Measurements from ENCODE around the gene YY2.
"Not testable (repeated sequence)": the region's sequence is repeated elsewhere in the genome, so short reads cannot be mapped to it uniquely, and the experiment has no call there.

YY2 gene

DNA sequence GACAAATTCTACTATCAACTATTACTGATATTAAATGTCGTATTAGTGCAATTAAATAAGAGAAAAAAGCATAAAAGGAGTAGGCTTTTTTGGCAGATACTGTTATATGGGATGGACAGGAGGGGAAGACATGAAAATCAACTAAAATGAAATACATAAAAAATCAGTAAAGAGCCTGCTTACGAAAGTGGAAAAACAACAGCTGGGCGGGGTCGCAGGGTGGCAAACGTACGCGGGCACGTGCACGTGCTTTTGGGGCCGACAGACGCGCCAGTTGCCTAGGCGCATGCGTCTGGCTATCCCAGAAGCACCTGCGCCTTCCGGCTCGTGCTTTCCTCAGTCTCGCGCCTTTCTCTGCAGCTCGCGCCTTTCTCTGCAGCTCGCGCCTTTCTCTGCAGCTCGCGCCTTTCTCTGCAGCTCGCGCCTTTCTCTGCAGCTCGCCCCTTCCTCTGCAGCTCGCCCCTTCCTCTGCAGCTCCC, at the start of gene YY2:
YY2 (plus strand) TSS at position 51 of the 479 bp plus-strand sequence. CDS start 498 bp downstream, outside the sequence.
- DNase-seq, result no peak

DNA sequence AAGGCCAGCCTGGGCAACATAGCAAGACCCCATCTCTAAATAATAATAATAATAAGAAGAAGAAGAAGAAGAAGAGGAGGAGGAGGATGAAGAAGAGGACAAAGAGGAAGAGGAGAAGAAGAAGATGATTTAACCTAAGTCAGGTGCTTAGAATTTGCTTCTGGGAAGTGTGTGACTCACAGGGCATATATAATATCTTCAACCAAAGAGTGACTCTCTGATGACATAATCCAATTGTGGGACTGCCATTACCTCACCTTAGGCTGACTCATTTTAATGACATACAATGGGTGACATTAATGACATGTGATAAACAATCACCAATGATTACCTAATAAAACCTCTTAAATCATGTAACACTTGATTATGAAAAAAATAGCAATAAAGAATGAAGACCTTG, 49.1 kb upstream of the YY2 start:
- DNase-seq, result no peak

DNA sequence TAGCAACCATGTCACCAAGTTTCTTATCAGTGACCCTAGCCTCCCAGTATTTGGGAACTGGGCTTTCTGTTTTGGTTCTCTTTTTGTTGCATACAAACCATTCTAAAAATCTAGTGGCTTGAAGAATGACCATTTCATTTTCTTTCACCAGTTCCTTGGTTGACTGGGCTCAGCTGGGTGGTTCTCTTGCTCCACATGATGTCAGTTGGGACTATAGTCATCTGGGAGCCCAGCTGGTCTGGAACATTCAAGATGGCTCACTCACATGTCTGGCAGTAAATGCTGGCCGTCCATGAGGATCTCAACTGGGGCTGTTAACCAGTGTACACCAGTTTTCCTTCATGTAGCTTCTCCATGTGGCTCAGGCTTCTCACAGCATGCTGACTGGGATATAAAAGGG, 44.0 kb upstream of the YY2 start:
- no peak for DNase-seq

DNA sequence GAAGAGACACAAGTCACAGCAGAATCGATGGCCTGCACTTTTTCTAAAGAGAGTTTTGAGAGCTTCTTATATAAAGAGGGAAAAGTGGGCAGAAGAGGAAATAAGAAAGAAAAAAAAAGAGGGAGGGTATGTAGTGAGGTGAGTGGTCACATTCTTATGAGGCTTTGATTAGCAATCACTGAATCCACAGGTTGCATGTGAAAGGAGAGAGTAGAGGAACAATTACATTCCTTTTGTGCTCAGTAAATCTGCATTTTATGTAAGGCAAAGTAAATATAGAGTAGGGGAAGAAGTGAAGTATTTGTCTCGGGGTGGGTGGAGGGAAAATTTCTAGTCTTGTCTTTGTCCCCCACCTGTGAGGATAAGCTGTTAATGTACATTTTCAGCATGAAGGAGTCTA, 43.2 kb upstream of the YY2 start:
- DNase-seq, result no peak

DNA sequence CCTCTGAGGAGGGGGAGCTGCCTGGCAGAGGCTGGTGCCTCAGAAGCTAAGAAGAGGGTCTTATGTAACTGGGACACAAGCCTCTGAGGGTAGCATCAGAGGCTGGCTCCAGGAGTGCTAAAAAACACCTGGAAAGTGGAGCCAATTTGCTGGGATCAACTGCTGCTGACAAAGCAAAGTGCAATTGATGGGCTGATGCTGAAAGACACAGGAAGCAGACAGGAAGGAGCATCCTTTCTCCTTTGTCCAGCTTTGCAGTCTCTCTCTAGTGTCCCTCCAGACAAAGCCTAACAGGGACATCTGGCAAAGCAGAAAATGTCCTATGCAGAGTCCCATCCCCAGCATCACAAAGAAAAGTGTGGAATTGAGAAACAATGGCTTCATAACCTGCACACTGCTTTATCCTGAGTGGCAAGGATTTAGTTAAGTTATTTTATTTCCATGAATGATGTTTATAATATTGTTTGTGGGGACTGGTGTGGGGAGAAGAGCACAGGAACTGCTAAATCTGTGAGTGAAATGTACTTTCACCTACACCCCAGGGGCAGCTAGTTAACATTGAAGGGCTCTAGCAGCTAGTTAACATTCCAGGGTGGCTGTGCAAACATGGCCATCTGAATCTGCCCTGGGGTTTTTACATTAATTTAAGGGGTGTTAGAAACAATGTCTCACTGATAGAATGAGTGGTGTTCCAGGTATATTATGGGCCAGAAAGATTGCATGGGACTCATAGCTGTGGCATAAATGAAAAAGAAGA, 42.0 kb upstream of the YY2 start:
- DNase-seq, result no peak

DNA sequence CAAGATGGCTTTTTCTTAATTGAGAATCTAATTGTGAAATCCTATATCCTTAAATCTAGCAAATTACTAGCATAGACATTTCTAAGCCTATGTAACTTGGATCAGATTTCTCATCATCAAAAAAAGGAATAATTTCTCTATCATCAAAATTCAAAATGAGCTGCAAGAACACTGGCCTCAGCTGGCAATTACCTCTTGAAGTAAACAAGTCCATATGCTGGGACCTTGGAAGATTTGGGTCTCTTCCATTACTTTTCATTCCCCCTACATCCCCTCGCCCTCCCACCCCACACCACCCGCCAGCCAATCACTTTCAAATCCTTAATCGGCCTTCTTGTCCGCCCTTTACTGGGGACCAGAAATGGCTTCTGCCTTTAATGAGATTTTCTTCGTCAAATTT, 39.7 kb upstream of the YY2 start:
- DNase-seq, result no peak

DNA sequence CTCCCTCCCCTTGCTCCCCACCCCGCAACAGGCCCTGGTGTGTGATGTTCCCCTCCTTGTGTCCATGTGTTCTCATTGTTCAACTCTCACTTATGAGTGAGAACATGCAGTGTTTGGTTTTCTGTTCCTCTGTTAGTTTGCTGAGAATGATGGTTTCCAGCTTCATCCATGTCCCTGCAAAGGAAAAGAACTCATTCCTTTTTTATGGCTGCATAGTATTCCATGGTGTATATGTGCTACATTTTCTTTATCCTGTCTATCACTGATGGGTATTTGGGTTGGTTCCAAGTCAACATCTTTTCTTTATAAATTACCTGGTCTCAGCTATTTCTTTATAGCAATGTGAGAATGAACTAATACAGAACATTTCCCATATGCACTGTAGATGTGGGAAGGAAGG, 35.6 kb upstream of the YY2 start:
- not testable (repeated sequence) for DNase-seq

DNA sequence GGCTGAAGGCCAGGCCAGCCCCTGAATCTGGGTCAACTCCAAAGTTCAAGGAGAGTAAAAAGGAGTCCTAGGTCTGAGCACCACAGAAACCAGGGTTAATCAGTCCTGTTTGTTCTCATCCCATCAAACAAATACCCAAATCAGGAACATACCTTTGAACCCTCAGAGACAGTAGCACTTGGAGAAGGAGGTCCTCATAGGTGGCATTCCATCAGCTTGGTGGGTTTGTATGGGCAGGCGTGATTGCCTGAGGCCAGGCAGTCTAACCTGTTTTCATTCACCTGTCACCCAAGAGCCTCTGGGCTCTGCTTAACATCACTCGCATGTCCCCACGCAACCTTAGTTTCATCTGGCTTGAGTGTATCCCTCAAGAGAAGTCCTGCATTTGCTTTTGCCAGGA, 33.9 kb upstream of the YY2 start:
- no peak for DNase-seq

DNA sequence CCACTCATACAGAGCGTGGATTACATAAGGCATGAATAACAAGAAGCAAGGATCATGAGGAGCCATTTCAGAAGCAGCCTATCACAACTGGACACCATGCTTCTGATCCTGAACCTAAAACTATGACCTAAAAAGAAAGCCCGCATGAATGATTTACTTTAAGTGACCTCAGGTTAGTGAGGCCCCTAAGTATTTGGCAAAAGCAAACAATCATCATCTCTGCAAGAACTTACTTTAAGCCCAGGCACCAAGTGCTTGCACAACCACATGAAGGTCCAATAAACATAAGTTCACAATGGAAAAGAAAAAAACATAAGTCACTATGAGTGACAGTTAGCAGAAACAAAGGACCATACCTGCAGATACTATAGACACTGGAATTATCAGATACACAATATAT, 24.3 kb upstream of the YY2 start:
- no peak for DNase-seq

DNA sequence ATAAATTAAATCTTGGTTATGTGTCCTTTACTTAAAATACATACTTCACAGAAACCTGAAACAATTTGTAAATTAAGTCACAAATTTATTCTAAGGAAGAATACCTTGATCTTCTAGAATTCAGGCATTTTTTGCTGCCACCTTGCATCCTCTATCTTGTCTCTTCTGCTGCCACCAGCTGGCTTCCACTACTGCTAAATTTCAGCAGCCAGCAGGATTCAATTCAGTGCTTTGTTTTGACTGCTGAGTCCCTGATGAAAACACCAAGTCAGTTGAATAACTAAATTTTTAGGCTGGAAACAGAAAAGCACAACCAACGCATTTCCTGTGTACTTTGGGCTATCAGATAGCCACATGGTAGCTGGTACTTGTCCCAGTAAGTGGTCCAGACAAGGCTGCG, 18.7 kb upstream of the YY2 start:
- DNase-seq, result no peak

DNA sequence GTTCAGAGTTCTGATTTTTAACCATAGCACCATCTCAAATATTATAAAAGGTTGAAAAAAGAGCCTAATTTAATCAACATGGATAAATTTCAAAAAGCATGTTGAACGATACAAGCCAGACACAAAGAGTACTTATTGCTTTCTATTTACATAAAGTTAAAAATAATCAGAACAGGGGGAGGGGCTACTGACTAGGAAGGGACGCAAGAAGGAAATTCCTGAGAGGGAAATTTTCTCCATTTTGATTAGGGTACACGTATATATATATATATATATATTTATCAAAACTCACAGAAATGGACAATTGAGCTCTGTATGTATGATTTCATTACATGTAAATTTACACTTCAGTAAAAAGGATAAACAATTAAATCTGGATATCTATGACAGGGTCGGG, 16.9 kb upstream of the YY2 start:
- DNase-seq, result peak; percentile 14

DNA sequence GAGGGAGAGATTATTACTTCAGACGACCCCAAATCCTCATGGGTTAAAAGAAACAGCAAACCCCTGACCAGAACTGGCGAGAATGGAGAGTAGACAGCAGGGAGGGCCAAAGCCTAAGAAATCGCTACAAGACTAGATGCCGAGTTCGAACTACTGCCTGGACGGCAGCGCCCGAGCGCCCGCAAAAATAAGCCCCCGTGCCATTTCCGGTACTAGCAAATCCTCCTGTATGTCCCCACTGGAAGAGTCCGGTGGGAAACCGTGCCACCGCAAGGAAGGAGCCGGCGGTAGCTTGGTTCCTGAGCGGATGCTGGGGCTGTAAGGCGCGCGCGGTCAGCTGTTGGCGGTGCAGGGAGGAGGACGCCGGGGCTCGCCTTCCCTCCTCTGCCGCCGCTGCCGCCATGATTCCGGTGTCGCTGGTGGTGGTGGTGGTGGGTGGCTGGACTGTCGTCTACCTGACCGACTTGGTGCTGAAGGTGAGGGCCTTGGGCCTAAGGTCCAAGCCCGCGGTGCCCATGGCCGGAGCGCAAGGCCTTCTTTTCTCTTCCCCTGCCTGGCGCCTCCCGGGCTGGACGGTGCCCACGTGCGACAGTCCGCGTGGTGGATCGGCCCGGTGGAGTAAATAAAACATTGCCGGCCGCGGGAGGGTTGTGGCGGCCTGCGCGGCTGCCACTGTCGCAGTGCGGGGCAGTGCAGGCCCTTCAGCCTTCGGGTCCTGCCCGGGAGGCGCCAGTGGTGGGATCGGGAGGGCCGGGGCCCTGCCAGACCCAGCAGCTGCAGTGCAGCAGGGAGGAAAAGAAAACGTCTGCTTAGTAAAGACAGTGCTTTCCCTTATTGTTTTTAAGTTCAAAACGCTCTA, 16.2 kb upstream of the YY2 start, which contains the start of gene MBTPS2:
MBTPS2 (plus strand) TSS at position 284 of the 859 bp plus-strand sequence; CDS start at position 402, 118 bp downstream.
- peak; percentile 86 for DNase-seq

DNA sequence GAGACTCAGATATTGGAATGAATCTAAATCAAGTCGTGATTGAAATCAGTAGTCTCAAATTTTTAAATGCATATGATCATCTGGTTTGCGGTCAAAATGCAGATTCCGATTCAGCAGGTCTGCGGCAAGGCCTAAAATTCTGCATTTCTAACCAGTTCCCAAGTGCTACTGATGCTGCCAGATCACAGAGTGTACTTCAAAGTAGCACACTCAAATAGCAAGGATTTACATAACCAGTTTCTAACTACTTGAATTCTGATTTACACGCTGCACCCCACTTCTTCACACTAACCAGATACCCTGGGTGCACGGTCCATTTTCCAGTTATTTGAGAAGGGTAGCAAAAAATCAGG, 15.6 kb upstream of the YY2 start:
- peak; percentile 1 for DNase-seq

DNA sequence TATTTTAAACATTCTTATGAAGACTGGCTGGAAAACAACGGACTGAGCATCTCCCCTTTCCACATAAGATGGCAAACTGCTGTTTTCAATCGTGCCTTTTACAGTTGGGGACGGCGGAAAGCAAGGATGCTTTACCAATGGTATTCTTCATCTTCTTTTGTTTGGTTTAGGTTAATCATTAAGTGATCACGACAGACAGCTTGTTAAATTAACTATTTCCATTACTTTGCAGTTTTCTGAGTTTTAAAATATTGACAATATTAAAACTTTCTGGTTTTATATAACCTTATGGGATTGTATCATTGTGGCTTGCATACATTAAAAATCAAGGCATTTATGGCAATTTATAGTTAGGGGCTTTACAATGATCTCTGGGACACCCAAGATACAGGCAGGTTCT, 12.6 kb upstream of the YY2 start:
- DNase-seq, result no peak

DNA sequence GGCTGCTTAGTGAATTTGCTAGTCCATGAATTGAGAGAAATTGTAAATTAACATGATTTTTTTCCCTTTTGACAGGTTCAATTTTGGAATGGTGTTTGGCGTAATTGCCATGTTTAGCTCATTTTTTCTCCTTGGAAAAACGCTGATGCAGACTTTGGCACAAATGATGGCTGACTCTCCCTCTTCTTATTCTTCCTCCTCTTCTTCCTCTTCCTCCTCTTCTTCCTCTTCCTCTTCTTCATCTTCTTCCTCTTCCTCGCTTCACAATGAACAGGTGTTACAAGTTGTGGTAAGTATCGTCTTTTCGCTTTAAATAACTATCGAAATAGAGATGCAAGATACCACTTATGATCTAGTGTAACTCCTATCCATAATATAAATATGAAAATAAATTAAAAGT, 10.7 kb upstream of the YY2 start:
- no peak for DNase-seq

DNA sequence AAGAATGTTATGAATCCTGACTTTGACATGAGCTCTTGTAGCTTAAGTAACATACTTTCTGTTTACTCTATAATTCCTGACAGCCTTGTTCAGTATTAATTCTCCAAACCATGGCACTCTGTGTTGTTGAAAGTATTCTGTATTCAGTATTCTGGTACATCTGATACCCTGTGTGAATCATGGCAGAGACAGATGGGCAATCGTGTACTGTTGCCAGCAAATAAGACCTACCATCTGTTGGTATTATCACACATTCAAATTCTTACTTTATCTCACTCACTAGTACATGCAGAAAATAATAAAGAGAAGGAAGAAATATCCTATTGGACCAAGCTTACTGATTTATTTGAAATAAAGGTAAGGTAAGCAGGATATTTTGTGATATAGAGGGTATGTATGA, 8.4 kb upstream of the YY2 start:
- DNase-seq, result no peak

DNA sequence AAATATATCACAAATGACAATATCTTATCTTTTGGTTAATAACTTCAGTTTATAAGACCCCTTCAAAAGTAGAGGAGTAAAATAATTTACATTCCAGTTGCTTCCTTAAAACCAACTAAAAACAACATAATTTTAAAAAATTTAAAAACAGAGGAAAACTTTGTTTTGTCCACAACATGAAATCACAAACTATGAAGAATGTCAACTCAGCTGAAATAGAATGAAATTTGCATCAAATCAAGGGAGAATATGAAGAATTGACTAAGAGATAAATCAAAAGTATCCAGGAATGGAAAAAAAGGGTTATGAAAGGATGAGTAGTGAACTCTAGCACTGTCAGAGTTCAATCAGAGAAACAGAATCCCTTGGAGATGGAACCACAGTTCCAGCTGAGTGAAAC, 2.2 kb upstream of the YY2 start:
- DNase-seq, result no peak

DNA sequence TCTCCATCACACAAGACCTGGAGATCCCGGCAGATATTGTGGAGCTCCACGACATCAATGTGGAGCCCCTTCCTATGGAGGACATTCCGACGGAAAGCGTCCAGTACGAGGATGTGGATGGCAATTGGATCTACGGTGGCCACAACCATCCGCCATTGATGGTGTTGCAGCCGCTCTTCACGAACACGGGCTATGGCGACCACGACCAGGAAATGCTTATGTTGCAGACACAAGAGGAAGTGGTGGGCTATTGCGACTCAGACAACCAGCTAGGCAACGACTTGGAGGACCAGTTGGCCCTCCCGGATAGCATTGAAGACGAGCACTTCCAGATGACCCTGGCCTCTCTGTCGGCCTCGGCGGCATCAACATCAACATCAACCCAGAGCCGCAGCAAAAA, 717 bp downstream of the YY2 start:
- no peak for DNase-seq

DNA sequence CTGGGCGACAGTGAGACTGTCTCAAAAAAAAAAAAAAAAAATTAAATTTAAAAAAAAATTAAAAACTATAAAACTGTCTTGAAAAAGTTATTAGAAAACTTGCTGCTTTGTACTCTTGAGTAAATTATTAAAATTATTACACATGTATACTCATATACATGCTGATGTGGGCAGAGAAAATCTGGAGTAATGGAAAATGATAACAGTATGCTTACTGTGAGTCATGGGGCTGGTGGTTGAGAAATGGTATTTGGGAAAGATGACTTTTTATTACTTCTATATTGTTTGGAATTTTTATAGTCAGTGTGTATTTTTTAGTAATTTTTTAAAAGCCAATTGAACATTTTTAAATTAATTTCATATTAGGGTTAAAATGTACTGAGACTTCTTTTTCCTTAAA, 7.5 kb downstream of the YY2 start:
- peak; percentile 17 for DNase-seq

DNA sequence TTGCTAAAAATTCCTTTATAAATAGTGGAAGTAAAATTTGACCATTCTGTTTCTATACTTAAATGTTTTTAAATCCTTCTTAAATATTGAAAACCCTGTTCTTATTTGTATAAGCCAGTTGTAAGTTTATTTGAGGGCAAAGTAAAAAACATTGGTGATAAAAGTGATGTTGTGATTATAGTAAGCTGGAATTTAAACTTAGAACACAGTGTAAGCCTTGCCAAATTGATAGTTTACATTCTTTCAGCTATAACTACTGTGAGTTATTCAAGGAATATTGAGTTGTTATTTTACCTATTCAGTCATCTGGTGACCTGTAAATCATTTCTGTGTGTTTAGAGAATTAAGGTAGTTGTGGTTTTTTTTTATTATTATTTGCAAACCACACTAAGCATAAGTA, 9.6 kb downstream of the YY2 start:
- no peak for DNase-seq

DNA sequence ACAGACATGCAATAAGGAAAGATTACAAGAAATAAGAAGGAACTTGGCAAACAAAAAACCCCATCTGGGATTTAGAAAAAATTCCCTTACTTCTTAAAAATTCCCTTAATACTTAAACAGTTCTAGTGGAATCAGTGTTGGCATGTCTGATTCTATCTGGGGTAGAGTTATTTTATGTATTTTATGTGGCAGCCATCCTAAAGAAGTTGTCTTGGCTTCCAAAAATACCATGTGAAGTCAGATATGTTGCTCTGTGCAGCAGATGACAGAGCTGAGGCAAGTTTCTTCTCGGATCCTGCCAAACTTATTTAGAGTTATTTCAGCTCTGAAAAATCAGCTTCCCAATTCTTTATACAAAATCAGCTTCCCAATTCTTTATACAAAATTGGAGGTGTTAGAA, 14.7 kb downstream of the YY2 start:
- DNase-seq, result peak; percentile 24

DNA sequence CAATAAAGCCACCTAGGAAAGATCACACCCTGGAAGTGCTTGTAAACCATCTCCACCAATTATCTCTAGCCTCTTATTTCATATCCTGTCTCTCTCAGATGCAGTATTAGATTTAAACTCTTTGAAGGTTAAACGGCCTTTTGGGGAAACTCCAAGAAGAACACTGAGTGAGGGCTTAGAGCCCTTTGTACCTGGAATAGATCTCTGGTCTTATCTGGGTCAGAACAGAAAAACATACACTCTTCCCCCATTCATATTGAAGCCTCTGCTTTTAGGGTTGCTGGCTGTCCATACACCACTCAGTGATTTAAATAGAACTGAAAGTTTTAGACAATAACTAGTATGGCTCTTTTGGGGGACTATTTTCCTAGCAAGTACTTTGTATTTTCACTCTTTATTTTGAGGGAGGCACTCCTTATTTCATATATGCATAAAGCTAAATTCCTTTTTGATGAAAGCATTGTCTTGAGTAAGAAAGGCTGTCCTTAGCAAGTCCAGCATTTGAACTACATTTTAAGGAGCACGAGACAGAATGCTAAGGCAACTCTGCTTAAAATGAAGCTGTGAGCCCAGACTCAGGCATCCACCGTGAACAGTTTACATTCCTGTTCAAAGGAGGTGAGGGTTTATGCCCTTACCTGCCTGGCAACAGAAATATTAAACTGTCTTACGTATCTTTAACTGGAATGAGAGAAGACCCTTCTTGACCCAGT, 17.4 kb downstream of the YY2 start:
- DNase-seq, result no peak

DNA sequence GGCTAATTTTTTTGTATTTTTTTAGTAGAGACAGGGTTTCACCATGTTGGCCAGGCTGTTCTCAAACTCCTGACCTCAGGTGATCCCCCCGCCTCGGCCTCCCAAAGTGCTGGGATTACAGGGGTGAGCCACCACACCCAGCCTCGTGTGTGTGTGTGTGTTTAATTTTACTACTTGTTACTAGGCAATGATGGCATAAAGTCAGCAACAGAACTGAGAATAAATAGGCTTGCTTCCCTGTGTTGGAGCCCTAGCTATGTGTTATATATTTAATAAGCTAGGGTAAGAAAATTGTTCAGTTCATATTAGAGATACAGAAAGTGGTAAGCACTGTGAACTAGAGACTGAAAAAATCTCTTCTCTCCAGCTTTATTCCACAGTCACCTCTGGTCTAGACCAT, 18.4 kb downstream of the YY2 start:
- DNase-seq, result not testable (repeated sequence)

DNA sequence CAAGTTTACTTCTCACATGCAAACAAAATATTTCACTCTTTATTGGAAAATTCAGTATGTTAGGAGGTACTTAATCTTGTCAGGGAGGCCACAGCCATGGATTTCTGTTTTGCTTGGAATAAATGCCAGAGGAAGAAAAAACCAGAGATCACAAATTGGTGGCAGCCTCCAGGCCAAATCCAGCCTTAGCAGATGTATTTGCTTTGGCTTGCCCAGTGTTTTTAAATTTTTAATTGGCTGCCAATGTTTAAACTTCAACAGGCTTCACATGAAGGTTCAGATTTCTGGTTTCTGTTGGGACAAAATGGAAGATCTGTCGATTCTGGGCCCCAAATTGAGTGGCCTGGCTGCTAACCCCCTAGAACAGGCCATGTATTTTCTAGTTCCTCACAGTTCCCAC, 19.2 kb downstream of the YY2 start:
- DNase-seq, result no peak
